ENCODE results near the gene DLG2. TPM values are rescaled to one million over a fixed set of nuclear protein-coding genes. Genes with fewer than 3 reads are reported as not detected.

Gene DLG2
- total and polyA plus RNA-seq, 2 of the 8 experiments (the other 6 are each of a cell fraction or from before 2014, with no cell fraction given), result 1.7 to 14.3 TPM

DNA sequence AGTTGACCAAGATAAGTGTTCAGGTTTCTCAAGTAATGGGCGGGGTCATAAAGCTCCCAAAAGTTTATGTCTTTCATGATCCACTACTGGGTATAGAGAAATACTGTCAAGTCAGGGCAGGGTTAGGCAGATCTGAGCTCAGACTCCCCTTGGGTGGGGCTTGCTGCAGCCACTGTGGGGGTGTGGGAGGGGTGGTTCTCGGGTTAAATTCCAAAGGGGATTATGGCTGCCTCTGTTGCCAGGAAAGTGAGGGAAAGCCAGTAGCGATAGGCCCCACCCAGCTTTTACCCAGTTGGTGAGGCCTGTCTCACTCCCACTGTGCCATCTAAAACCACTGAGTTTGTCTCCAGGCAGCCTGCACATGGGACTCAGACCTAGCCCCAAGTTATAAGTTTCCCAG lies 37.8 kb downstream of the DLG2 start:
- no peaks in the 10 kb centered on the region for H4K20me1 ChIP-seq (replicated peaks in 1 of 2; ENCODE audit: control insufficient read depth in 1 of 2, insufficient read depth in 2 of 2, low read length in 2 of 2)
- peak overlapping the region; percentile 79 for H4K91ac ChIP-seq (replicated peaks; ENCODE audit: insufficient read length, low read length)
- H3K9me3 ChIP-seq (ENCODE audit: insufficient read depth in 2 of 2, low read depth in 1 of 2, low read length in 1 of 2), result peaks cover 4 to 10% of the 10 kb centered on the region in 2 experiments; a peak in 3 of 4 replicates
- H2BK15ac ChIP-seq (ENCODE audit: low read length), result no peak overlapping the region
- WGBS, 2 experiments (ENCODE audit: extremely low coverage in 1 of 2, insufficient coverage in 1 of 2, insufficient read length in 1 of 2, insufficient replicate concordance in 2 of 2, low coverage in 1 of 2, low lambda C conversion rate in 2 of 2, missing lambda C conversion rate in 1 of 2), result 90% methylated on average over 2 of the region's 3 CpGs; no CpG with 5 or more reads in 1 of the 2 experiments
- no peaks in the 10 kb centered on the region for H3K23me2 ChIP-seq (ENCODE audit: low read depth, low read length)
- no peak overlapping the region for H3K4ac ChIP-seq (replicated peaks; ENCODE audit: insufficient read length, low read depth, low read length)
- no peak overlapping the region for H3K27ac ChIP-seq (ENCODE audit: low read depth, low read length)
- H3K36me3 ChIP-seq (ENCODE audit: control insufficient read depth in 2 of 4, insufficient read depth in 4 of 4, low read length in 3 of 4), result peaks cover 0 to 4% (median 0%) of the 10 kb centered on the region in 4 experiments; a peak in 1 of 8 replicates
- peak overlapping the region; percentile 7 for H2BK20ac ChIP-seq (ENCODE audit: low read length)
- H2BK12ac ChIP-seq (ENCODE audit: low read depth, low read length), result no peak overlapping the region
- peak overlapping the region; percentile 56; the same call in 1 of the 2 replicates for H3K18ac ChIP-seq (ENCODE audit: extremely low read depth, low read length)
- no peaks in the 10 kb centered on the region for H3K27me3 ChIP-seq (replicated peaks in 1 of 4; ENCODE audit: control insufficient read depth in 3 of 4, extremely low read depth in 1 of 4, insufficient read depth in 3 of 4, low read length in 3 of 4)
- FAIRE-seq (no peak), DNase-seq (ENCODE audit: low read depth in 1 of 2, low spot score in 2 of 2) (no peak)
- no peaks in the 10 kb centered on the region for H3K79me1 ChIP-seq (ENCODE audit: low read depth, low read length)
- no peak overlapping the region for H3K4me3 ChIP-seq (ENCODE audit: extremely low read depth in 1 of 4, insufficient read depth in 2 of 4, low read depth in 3 of 4, low read length in 4 of 4)
- H3K9ac ChIP-seq (replicated peaks in 1 of 4; ENCODE audit: extremely low read depth in 1 of 4, low read depth in 3 of 4, low read length in 3 of 4), result no peak overlapping the region
- POLR2A ChIA-PET (ENCODE audit: partially characterized antibody), result no interaction called here
- H3K56ac ChIP-seq (replicated peaks; ENCODE audit: insufficient read length, low read depth, low read length), result no peak overlapping the region
- H2AFZ ChIP-seq (ENCODE audit: low read length), result no peak overlapping the region
- CTCF ChIA-PET (ENCODE audit: partially characterized antibody), result interaction anchor here (0.7 to 7.1 kb wide), 15 partner anchors 30 to 1031 kb away, joined by 3 to 56 read pairs (median 4); no protein-coding TSS in a partner anchor
- no peak overlapping the region for H3K4me2 ChIP-seq (ENCODE audit: insufficient read depth in 1 of 2, low read depth in 2 of 2, low read length in 2 of 2)
- H3K79me2 ChIP-seq (ENCODE audit: control insufficient read depth in 1 of 2, insufficient read depth in 2 of 2, low read length in 2 of 2), result no peaks in the 10 kb centered on the region
- H4K8ac ChIP-seq (ENCODE audit: extremely low read depth, insufficient read depth, low read length), result peak overlapping the region; percentile 41
- no peak overlapping the region for H3K14ac ChIP-seq (ENCODE audit: insufficient read length)
- H3K4me1 ChIP-seq (replicated peaks in 1 of 4; ENCODE audit: control insufficient read depth in 3 of 4, insufficient read depth in 4 of 4, low read length in 3 of 4), result no peaks in the 10 kb centered on the region; a peak in 3 of 7 replicates
- no peak overlapping the region for H3K23ac ChIP-seq (ENCODE audit: insufficient read length)
- H2AK5ac ChIP-seq (ENCODE audit: low read depth, low read length), result no peak overlapping the region
- peak overlapping the region; percentile 37; the same call in 1 of the 2 replicates for H2BK5ac ChIP-seq (ENCODE audit: low read depth, low read length)
- peak overlapping the region; percentile 61 for H2BK120ac ChIP-seq (replicated peaks; ENCODE audit: low read depth, low read length)
- H4K5ac ChIP-seq (ENCODE audit: insufficient read length, low read depth, low read length), result peak overlapping the region; percentile 9
- TF ChIP-seq RBBP5 (IDR thresholded peaks at IDR 0.05; ENCODE audit: borderline replicate concordance, low read depth, low read length) (no peak), BCL11A (IDR thresholded peaks at IDR 0.05; ENCODE audit: low read depth in 2 of 2, low read length in 2 of 2) (no peak), CTBP2 (IDR thresholded peaks at IDR 0.05; ENCODE audit: borderline replicate concordance, insufficient read depth, insufficient read length, low read length) (no peak), HDAC2 (IDR thresholded peaks at IDR 0.05; ENCODE audit: borderline replicate concordance in 1 of 2, low read depth in 2 of 2, low read length in 2 of 2) (no peak), SIX5 (IDR thresholded peaks at IDR 0.05; ENCODE audit: low read depth, low read length) (no peak), CBX5 (IDR thresholded peaks at IDR 0.05; ENCODE audit: low read depth, low read length) (no peak)
